RWPE2 (cell line): ENCODE results near the gene PDIK1L.

Experiments
- ATAC-seq: fragments of 200-7000 bp; cut with Tn5 transposase; 3 replicates; pipeline ENCODE4 v1.9.1; 2021; ENCODE audit warnings: low read depth
- DNase-seq: peaks from one replicate; pipeline ENCODE4 v3.0.0-alpha.2; 2020; ENCODE audit warnings: low spot score
- H3K27ac ChIP-seq: fragments of 450-650 bp; 2 replicates; pipeline ENCODE4 v1.5.1; 2017; ENCODE audit warnings: mild to moderate bottlenecking; ENCODE audit not compliant: poor library complexity, severe bottlenecking
- H3K27me3 ChIP-seq: fragments of 250-450 bp; sonication (Bioruptor Pico); 2 replicates; pipeline ENCODE4 v1.5.1; 2021; ENCODE audit warnings: mild to moderate bottlenecking, moderate library complexity; ENCODE audit not compliant: insufficient read depth, poor library complexity, severe bottlenecking
- H3K36me3 ChIP-seq: fragments of 250-450 bp; sonication (Bioruptor Pico); 2 replicates; pipeline ENCODE4 v1.5.1; 2020; ENCODE audit warnings: low read depth, mild to moderate bottlenecking, moderate library complexity
- H3K4me1 ChIP-seq: fragments of 250-450 bp; sonication (Bioruptor Pico); 2 replicates; pipeline ENCODE4 v1.5.1; 2021; ENCODE audit warnings: mild to moderate bottlenecking, moderate library complexity; ENCODE audit not compliant: insufficient read depth, poor library complexity, severe bottlenecking
- H3K4me3 ChIP-seq: fragments of 250-450 bp; sonication (Bioruptor Pico); 2 replicates; pipeline ENCODE4 v1.5.1; 2021; ENCODE audit warnings: mild to moderate bottlenecking, moderate library complexity; ENCODE audit not compliant: severe bottlenecking
- H3K9me3 ChIP-seq: fragments of 250-450 bp; sonication (Bioruptor Pico); 2 replicates; pipeline ENCODE4 v1.5.1; 2021; ENCODE audit warnings: mild to moderate bottlenecking, moderate library complexity; ENCODE audit not compliant: severe bottlenecking
- TF ChIP-seq, protein P1 (sequence below): fragments of 450-650 bp; IDR thresholded peaks from one replicate; pipeline ENCODE4 v1.5.1; 2017; ENCODE audit warnings: mild to moderate bottlenecking, moderate library complexity; ENCODE audit not compliant: poor library complexity, severe bottlenecking

Gene PDIK1L

DNA sequence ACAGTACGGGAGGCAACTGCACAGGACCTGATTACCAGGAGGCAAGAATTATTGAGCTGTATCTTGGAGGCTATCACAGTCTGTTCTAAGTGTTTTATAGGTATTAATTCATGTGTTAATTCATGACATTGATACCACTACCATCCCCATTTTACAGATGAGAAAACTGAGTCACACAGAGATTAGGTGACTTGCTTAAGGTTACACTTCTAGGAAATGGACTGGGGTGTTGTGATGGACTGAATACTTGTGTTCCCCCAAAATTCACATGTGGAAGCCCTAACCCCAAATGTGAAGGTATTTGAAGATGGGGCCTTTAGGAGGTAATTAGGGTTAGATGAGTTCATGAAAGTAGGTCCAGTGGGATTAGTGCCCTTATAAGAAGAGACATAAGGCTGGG, 34.1 kb upstream of the PDIK1L start:
- Histone ChIP-seq H3K27ac (no peak overlapping the region), H3K27me3 (no peaks in the 10 kb centered on the region), H3K4me3 (no peak overlapping the region), H3K4me1 (no peaks in the 10 kb centered on the region), H3K36me3 (no peaks in the 10 kb centered on the region), H3K9me3 (no peaks in the 10 kb centered on the region)
- DNase-seq: no peak
- ATAC-seq: no peak
- TF ChIP-seq, protein P1, sequence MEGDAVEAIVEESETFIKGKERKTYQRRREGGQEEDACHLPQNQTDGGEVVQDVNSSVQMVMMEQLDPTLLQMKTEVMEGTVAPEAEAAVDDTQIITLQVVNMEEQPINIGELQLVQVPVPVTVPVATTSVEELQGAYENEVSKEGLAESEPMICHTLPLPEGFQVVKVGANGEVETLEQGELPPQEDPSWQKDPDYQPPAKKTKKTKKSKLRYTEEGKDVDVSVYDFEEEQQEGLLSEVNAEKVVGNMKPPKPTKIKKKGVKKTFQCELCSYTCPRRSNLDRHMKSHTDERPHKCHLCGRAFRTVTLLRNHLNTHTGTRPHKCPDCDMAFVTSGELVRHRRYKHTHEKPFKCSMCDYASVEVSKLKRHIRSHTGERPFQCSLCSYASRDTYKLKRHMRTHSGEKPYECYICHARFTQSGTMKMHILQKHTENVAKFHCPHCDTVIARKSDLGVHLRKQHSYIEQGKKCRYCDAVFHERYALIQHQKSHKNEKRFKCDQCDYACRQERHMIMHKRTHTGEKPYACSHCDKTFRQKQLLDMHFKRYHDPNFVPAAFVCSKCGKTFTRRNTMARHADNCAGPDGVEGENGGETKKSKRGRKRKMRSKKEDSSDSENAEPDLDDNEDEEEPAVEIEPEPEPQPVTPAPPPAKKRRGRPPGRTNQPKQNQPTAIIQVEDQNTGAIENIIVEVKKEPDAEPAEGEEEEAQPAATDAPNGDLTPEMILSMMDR: no peak

DNA sequence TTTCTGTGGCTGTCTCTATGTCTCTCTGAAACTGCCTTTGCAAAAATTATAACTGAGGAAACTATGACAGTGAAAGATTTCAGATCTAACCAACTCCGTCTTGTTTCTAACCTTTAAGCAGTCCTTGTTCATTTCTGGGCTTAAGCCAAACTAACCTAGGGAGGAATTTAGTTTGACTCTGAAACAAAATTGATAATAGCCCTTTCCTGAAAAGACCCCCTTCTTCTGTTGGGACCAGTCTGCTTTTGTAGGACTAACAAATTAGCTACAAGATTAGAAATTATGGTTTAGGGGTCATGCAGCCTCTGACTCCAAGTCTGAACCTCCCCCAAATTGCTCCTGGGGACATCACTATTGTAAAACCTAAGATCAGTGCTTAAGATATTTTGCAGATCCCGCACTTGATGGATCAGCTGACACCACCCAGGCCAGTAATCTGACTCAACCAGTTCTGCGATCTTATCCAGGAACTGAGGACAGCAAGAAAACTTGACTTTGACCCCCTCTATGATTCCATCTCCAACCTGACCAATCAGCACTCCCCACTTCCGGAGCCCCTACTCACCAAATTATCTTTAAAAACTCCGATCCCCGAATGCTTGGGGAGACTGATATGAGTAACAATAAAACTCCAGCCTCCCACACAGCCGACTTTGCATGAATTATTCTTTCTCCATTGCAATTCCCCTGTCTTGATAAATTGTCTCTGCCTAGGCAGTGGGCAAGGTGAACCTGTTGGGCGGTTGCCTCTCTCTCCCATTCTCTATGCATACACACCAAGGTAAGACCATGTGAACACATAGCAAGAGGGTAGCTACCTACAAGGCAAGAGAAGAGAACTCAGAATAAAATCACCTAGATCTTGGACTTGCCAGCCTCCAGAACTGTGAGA, 33.1 kb upstream of the PDIK1L start:
- H3K36me3 ChIP-seq: no peaks in the 10 kb centered on the region
- H3K27ac ChIP-seq: no peak overlapping the region
- H3K4me1 ChIP-seq: no peaks in the 10 kb centered on the region
- H3K4me3 ChIP-seq: no peak overlapping the region
- TF ChIP-seq, protein P1: no peak
- no peak for DNase-seq
- no peaks in the 10 kb centered on the region for H3K27me3 ChIP-seq
- ATAC-seq: no peak
- H3K9me3 ChIP-seq: no peaks in the 10 kb centered on the region

DNA sequence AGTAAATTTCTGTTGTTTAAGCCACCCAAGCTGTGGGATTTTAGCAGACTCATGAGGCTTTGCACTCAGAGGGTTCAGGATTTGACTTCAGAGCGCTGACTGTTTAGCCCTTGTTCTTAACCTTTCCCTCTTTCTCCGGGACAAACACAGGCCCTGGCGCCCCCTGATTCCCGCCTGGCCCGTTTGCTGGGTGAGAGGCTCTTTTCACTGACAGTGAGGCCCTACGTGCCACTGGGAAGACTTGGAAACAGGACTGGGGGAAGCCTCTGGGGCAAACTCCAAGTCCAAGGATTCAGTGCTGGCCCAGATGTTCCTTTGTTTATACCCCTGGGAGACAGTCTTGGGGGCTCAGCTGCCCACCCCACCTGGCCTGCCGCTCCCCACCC, 32.5 kb upstream of the PDIK1L start:
- no peak for ATAC-seq
- TF ChIP-seq, protein P1: no peak
- no peak for DNase-seq
- Histone ChIP-seq H3K27ac (no peak overlapping the region), H3K36me3 (no peaks in the 10 kb centered on the region), H3K27me3 (no peaks in the 10 kb centered on the region), H3K4me1 (no peaks in the 10 kb centered on the region), H3K4me3 (no peak overlapping the region), H3K9me3 (no peaks in the 10 kb centered on the region)

DNA sequence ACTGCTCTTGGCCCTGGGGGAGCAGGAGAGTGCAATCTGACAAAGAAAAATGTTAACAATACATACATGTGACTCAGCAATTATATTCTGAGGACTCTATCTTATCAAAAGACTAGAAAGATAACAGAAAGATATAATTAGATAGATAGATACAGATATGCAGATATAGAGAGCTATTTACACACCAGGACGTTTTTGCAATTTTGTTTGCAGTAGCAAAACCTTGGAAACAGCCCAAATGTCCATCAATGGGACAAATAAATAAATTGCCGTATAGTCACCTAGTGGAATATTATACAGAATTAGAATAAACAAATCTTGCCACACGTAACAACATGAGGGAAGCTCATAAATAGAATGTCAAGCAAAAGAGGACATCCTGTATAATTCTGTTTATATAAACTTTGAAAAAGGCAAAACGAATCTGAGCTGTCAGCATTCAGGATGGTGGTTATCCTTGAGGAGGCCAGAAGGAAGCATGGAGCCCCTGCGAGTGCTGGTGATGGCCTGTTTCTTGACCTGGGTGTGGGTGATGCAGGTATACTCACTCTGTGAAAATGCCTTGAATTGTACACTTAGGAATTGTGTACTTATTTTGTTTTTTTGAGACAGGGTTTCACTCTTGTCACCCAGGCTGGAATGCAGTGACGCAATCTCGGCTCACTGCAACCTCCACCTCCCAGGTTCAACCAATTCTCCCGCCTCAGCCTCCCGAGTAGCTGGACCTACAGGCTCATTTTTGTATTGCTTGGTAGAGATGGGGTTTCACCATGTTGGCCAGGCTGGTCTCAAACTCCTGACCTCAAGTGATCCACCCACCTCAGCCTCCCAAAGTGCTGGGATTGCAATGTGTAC, 31.4 kb upstream of the PDIK1L start:
- TF ChIP-seq, protein P1: no peak
- H3K9me3 ChIP-seq: no peaks in the 10 kb centered on the region
- no peaks in the 10 kb centered on the region for H3K36me3 ChIP-seq
- H3K27me3 ChIP-seq: no peaks in the 10 kb centered on the region
- H3K4me1 ChIP-seq: no peaks in the 10 kb centered on the region
- H3K4me3 ChIP-seq: no peak overlapping the region
- no peak overlapping the region for H3K27ac ChIP-seq
- DNase-seq (no peak), ATAC-seq (no peak)
